NCI-H1417 (cell line): ENCODE results near the gene CASP10.
"Not testable (repeated sequence)": the region's sequence is repeated elsewhere in the genome, so short reads cannot be mapped to it uniquely, and the experiment has no call there.

ENCODE experiments used
- DNase-seq, 3 experiments: peaks; one replicate each; lab custom pipeline; 2025; lab: John Stamatoyannopoulos, UW

Gene CASP10

GRCh38 chr2:201233192-201233811, 50.4 kb downstream of the CASP10 start:
- peak; percentile 79 to 92 (median 83) for DNase-seq

- DNase-seq: peak in 2 of 3 experiments; percentile 60 to 68
Observed at GRCh38 chr2:201233812-201234662, 51.1 kb downstream of the CASP10 start.

GRCh38 chr2:201234663-201235135, 51.8 kb downstream of the CASP10 start:
- no peak for DNase-seq

GRCh38 chr2:201235860-201236811, 53.2 kb downstream of the CASP10 start:
- peak; percentile 12 to 65 (median 38) for DNase-seq

- DNase-seq: no peak
Observed at GRCh38 chr2:201237486-201238123, 54.7 kb downstream of the CASP10 start.

GRCh38 chr2:201239167-201239935, 56.4 kb downstream of the CASP10 start:
- DNase-seq: not testable (repeated sequence)

- DNase-seq: no peak
Observed at GRCh38 chr2:201242571-201243277, 59.8 kb downstream of the CASP10 start.

GRCh38 chr2:201244829-201245228, 61.9 kb downstream of the CASP10 start:
- no peak for DNase-seq

GRCh38 chr2:201246280-201246679, 63.3 kb downstream of the CASP10 start:
- no peak for DNase-seq

GRCh38 chr2:201248288-201248844, 65.4 kb downstream of the CASP10 start:
- no peak for DNase-seq

- no peak for DNase-seq
Observed at GRCh38 chr2:201249889-201250288, 66.9 kb downstream of the CASP10 start.

GRCh38 chr2:201250741-201251140, 67.8 kb downstream of the CASP10 start:
- no peak for DNase-seq

- no peak for DNase-seq
Observed at GRCh38 chr2:201254081-201254730, 71.3 kb downstream of the CASP10 start.

GRCh38 chr2:201255408-201256033, 72.6 kb downstream of the CASP10 start:
- DNase-seq: no peak

- DNase-seq: no peak
Observed at GRCh38 chr2:201256082-201256481, 73.1 kb downstream of the CASP10 start.

- DNase-seq: no peak
Observed at GRCh38 chr2:201257381-201257955, 74.5 kb downstream of the CASP10 start.

GRCh38 chr2:201257956-201258665, 75.2 kb downstream of the CASP10 start:
- DNase-seq: peak; percentile 50 to 66 (median 56)
